Daoy (cell line): ENCODE results near the gene KDM4F. TPM values are rescaled to one million over a fixed set of nuclear protein-coding genes. Genes with fewer than 3 reads are reported as not detected.
A peak's percentile ranks its signal among the peaks of the same experiment; 100 is the strongest.

Experiments
- DNase-seq: peaks from one replicate; pipeline ENCODE4 v3.0.0-alpha.2; 2015; ENCODE audit warnings: low read depth
- total RNA-seq: library from RNA; depleted of rRNA; stranded (reverse); fragments of >200 nt; shearing (Covaris generic); gene quantifications from 2 replicates; pipeline ENCODE4 v1.2.3, GENCODE V29; 2014; rRNA removed

The KDM4F gene
- total RNA-seq, 1 experiment from 2014 or later = not detected

DNA sequence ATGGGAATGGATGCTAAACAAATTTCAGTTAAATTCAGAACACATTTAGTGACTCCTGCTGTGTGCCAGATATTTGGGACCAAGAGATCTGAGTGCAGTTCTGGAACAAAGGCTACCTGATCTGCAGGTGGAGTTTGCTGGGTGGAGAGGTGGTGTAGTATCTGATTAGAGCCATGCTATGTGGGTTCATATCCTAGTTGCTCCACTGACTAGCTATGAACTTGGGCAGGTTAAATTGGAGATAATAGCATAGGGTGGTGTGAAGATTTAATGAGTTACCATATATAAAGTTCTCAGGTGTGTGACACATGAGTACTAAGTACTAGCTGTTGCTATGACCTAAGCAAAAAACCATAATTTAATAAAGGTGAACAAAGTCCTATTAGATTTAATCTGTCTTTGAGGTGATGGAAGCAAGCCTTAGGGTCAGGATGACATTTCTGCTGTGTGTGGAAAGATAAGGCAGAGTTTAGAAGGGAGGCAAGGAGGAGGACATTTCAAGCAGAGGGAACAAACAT, 42.5 kb downstream of the KDM4F start:
- DNase-seq = no peak

DNA sequence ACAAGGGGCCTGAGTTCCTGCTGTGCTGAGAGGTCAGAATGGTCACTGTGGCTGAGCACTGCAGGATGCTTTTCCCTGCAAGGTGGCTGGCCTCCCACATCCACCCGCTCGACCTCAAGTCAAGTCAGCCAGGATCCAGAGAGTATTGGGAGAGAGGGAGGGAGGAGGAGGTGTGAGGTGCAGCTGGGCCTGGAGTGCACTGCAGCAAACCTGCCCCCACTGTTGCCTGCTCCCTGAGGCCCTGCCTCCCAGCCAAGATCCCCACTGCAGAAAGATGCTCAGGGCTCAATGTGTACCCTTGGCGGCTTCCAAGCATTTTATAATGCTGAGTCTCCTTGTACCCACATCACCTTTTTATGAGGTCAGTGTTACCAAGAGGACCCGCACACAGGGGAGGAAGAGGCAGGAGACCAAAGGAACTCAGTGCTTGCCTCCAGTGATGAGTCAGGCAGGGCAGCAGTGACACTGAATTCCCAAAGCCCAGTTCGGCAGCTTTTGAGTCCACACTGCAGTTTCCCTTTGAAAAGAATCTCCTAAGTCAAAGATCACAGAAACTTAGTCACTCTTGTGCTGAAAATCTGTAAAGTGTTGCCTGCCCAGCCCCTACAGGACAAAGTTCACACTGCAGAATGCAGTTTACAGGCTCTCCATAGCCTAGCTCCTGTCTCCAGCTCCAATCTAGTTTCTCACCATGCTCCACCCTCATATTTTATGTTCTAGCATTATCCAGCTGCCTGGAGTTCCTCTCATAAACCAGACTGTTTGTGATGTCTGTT, 43.5 kb downstream of the KDM4F start:
- DNase-seq = peak; percentile 49

DNA sequence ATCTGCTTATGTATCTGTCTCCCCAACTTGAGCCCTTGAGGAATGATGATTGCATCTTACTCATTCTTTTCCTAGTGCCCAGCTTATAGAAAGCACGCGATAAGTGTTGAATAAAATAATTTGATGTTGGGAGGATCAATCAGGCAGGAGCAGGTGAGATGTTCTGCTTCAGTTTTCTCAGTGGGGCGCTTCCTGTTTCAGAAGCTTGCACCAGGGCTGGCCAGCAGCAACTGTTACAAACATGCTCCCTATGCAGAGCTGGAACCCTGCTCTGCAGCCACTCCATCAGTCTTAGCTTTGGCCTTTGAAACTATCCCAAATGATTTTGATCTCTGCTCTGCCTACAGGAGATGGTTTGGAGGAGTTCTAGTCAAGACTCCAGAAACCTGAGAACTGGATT, 44.3 kb downstream of the KDM4F start:
- DNase-seq = no peak

DNA sequence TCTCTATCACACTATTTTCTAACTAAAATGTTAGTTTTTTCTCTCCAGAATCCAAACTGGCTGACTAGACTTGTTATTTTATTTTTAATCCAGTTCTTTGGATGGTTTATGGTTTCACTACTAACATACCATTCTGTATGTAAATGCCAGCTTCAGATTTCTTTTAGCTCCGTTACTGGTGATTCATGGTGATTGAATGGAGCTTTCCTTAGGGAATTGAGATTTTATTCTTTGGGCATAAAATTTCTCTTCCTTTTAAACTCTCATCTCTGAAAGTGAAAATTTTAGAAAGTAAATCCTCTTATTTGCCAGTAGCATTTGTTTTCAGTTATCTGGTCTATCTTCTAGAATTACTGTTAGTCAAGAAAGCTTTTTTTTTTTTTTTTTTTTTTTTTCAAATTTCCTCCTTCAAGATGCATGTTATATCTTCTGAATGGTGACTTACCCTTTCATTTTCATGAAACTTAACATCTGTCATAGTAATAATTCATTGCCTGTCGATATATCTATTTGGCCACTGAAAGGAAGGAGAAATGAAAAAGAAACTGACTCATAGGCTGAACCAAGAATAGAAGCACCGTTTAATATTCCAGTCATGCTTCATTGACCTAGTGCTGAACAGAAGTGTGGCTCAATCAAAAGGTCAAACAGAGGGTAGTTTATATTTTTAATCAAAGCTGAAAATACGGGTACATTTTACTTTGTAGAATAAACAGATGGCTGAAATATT, 46.8 kb downstream of the KDM4F start:
- no peak for DNase-seq

DNA sequence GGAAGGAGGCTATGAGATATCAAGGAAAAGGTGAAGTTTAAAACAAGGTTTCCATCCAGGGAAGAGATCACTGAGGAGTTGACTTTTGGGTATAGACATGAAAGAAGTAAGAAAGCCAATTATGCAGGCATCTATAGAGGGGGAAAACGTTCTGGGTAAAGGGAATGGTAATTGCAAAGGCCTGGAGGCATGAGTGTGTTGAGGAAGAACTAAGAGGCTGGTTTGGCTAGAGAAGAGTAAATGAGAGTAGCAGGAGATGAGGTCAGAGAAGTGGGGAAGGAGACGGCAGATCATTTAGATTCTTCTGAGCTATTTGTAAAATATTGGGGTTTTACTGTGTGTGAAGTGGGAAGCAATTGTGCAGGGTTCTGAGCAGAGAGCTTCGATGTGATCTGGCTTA, 48.0 kb downstream of the KDM4F start:
- DNase-seq = no peak

DNA sequence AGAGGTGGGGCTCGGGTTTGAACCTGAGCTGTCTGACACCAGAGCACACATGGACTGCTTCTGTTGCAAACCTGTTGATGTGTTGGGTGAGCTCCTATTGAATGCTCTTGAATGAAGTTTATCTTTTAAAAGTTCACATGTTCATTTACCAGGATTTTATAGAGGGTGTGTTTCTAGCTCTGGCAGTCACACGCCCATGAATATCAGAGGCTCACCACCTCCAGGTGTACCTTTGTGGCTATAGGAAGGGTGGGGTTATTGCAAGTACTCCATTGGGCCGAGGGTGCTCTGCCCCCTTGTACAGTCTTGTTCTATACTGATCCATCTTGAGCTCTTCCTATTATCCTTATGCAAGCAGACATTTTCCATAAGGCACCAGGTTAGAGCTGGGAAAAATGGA, 49.6 kb downstream of the KDM4F start:
- DNase-seq = no peak

DNA sequence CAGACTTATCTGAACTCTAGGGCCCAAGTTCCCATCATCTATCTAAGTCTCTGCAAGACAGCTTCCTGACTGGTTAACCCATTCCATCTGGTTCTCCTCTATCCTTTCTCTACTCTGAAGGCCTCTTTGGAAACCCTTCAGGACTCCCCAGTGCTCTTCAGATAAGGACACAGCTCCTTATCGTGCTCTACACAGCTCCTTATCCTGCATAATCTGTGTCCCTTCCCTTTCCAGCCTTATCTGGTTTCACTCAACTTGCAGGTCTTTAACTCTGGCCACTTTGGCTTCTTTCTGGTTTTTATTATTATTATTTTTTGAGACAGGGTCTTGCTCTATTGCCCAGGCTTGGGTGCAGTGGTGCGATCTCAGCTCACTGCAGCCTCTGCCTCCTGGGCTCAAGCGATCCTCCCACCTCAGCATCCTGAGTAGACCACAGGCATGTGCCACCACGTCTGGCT, 51.0 kb downstream of the KDM4F start:
- DNase-seq = no peak

Other genes starting within 250 kb of the KDM4F start
- gene CWC15, start 75.9 kb upstream of the KDM4F start, total RNA-seq = 58.9 and 83.9 TPM in 2 replicates
- gene KDM4D, start 75.7 kb upstream of the KDM4F start, total RNA-seq = 3.4 and 4.4 TPM in 2 replicates
- gene KDM4E, start 24.2 kb upstream of the KDM4F start, total RNA-seq = not detected in 2 replicates
- 11.1 and 25.1 TPM in 2 replicates for gene SRSF8, start 17.5 kb downstream of the KDM4F start, total RNA-seq
- 13.6 and 16.2 TPM in 2 replicates for gene ENDOD1, start 40.4 kb downstream of the KDM4F start, total RNA-seq
- 2.4 and 4.2 TPM in 2 replicates for gene SESN3, start 181.8 kb downstream of the KDM4F start, total RNA-seq